OCI-LY7 (cell line): ENCODE results near the gene TRIM10.

Source experiments
- EZH2phosphoT487 ChIP-seq: fragments of 200-600 bp; sonication (generic); IDR thresholded peaks from 2 replicates; pipeline ENCODE4 v1.6.1; 2018; ENCODE audit warnings: low read depth, borderline replicate concordance, mild to moderate bottlenecking, mixed run types, antibody characterized with exemption, low read length, moderate library complexity, mixed read lengths
- TF ChIP-seq, protein P1 (sequence below): fragments of 200-600 bp; sonication (generic); conservative IDR thresholded peaks from 2 replicates; pipeline ENCODE4 v1.5.1; 2014; ENCODE audit warnings: mild to moderate bottlenecking, antibody characterized with exemption, low read length, moderate library complexity, mixed read lengths

DNA sequence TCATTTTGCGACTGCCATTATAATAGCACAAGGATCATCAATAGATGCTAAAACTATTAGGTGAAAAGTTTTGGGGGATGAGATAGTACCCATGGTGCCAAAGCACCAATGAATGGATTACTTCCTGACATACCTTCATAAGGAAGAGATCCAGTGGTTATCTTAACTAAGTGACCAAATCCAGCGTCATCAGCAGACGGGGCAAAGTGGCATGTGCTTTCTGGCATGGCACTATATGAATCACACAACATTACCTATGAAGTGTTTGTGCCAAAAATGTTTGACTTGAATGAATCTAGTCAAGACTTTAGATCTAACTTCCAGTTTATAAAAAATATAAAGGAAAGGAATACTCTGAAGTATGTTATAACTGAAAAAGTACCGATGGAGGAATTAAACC lies 41.4 kb upstream of the TRIM10 start:
- TF ChIP-seq, protein P1, sequence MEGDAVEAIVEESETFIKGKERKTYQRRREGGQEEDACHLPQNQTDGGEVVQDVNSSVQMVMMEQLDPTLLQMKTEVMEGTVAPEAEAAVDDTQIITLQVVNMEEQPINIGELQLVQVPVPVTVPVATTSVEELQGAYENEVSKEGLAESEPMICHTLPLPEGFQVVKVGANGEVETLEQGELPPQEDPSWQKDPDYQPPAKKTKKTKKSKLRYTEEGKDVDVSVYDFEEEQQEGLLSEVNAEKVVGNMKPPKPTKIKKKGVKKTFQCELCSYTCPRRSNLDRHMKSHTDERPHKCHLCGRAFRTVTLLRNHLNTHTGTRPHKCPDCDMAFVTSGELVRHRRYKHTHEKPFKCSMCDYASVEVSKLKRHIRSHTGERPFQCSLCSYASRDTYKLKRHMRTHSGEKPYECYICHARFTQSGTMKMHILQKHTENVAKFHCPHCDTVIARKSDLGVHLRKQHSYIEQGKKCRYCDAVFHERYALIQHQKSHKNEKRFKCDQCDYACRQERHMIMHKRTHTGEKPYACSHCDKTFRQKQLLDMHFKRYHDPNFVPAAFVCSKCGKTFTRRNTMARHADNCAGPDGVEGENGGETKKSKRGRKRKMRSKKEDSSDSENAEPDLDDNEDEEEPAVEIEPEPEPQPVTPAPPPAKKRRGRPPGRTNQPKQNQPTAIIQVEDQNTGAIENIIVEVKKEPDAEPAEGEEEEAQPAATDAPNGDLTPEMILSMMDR, result no peak
- no peak for TF ChIP-seq EZH2phosphoT487
